NCI-H2196 treated with DMSO at 0.1 percent for 48 hours (cell line): ENCODE results near the gene SRD5A1.

Experiments used
- DNase-seq: peaks from one replicate; lab custom pipeline; 2025; ENCODE audit not compliant: unreplicated experiment; lab: John Stamatoyannopoulos, UW

The SRD5A1 gene

GRCh38 chr5:6603643-6604042 lies 29.6 kb upstream of the SRD5A1 start:
- peak; percentile 16 for DNase-seq

DNA sequence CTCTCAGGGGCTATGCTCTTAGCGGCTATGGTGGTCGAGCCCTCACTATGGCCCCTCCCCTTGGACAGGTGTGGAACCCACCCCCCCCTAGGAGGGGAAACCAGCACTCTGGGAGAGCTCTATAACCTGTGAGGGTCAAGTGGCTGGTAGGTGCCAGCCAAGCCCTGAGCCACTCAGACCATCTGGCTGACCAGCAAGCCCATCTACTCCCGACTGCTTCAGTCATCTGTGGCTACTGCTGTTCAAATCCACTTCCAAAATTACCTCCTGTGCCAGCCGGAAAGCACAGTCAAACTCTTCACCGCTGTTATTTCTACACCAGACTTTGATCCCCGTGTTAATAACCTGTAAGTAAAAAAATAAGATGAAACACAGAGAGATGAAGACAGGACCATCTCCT lies 28.9 kb upstream of the SRD5A1 start:
- no peak for DNase-seq

DNA sequence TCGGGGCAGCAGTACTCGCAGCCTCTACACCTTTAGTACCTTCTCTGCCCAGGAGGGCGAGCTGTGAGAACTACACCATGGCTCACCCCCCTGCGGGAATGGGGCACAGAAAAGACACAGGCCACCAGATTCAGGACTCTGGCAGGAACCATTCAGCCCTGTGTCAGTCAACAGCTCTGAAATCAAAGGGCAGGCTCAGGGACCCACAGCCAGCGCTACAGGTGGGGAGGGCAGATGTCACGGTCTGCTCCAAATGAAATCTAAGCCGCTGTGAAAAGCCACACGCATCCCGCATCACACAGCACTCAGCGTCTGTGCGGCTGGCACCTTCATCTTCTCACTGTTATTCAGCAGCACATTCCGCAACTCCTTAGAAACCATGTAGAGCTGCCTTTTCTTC lies 28.3 kb upstream of the SRD5A1 start:
- no peak for DNase-seq

DNA sequence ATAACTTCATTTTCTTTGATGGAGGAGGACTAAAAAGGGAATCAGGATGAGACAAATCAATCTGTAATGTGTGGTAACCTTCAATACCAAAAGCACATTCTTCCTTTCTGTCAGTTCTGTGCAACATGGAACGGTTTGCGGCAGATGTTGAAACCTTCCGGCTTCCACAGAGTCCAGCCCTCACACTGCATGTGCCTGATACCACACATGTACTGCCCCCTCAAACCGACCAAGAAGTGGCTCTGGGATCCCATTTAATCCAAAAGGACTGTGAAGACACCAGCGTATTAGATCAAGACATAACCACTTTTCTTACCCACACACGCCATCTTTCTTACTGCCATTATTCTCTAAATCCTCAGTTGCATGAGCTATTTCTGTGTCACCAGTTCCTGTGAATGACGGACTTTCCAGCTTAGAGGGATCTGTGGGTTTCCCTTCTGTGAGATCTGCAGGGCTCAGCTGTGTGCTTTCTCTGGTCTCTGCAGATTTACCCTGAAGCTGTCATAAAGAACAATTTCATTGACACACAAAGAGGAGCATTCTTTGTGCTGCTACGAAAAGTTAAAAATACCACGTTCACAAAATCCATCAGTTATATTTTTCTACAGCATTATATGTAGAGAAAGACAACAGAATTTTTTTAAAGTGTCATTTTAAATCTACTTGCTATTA lies 26.2 kb upstream of the SRD5A1 start:
- no peak for DNase-seq

DNA sequence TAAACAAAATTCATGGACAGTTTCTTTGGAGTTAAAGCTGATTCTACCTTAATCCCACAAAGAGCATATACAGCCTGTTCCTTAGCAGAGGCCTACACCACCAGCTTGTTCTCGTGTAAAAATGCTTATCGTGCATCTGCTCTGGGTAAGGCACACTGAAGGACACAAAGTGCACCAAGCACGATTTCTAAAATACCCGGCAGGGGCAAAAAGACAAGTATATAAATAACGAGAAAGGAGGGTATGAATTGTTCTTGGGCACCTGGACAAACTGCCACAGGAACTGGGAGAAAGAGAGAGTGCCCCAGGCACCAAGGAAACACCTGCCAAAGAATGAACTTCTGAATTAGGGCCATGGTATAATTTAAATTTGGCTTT lies 25.7 kb upstream of the SRD5A1 start:
- DNase-seq, result no peak

- no peak for DNase-seq
These were observed 25.2 kb upstream of the SRD5A1 start for GRCh38 chr5:6608016-6608415.

- no peak for DNase-seq
These were observed 21.6 kb upstream of the SRD5A1 start for GRCh38 chr5:6611334-6612256.

DNA sequence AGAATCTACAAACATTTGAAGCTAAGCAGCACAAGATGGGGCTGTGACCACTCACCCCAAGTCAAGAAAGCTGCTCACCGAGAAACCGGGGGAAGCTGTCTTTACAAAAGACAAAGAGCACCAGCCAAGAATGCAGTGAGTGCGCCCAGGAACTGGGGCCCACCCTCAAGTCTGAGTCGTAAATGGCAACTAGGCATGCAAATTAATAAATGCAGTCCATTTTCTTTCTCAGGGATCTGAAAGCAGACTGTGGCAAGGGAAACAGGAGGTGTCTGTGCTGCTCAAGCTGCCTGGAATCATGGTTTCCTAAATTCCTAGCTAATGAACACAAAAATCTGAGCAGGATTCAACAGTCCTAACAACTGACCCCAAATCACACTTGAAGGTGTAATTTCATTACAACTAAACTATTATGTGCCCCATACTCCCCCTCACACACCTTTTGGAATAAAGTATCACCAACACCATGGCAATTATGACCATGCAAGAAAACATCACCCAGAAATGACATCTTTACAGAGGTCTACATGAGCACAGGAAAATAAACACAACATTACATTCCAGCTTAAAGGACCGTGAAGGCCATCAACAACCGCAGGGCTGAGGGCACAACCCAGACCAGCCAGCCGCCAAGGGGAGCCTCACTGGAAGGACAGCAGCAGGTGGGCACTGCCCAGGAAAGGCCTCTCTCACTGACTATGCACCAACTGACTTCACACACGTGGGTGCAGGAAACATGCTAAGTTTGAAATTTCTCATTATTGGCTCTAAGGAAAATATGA lies 18.0 kb upstream of the SRD5A1 start:
- DNase-seq, result no peak

DNA sequence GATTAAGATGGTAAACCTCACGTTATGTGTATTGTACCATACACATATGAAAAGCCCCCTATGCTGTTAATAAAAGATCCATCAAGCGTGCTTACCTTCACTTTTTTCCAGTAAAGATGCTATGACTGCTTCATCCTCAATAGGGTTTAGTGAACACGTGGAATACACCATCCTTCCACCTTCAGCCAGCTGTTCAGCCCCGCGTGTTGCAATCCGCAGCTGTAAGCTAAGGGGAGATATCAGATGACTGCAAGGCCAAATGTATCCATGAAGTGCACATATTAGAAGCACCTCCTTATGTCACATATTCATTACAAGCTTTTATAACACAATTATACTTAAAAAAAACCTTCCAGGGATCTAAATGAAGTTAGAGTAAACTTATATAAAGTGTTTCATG lies 16.6 kb upstream of the SRD5A1 start:
- no peak for DNase-seq

- no peak for DNase-seq
These were observed 10.0 kb upstream of the SRD5A1 start for GRCh38 chr5:6623228-6623627.

DNA sequence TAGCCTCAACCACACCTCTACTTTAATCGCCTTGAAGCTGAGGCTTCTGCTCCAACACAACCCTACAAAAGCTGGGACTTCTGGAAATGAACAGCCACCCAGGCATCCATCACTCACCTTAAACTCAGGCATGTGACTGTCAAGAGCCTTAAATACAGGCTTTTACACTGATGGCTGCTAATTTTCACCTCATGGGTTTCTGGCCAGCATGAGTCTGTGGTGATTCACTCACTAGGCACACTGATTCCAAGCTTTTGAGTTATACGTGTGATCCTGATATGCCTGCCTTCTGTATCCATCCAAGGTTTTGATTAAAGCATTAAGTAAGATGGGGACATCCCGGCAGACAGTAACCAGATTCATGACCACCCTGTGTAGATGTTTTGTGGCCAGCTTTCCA lies 9.3 kb upstream of the SRD5A1 start:
- DNase-seq, result no peak

DNA sequence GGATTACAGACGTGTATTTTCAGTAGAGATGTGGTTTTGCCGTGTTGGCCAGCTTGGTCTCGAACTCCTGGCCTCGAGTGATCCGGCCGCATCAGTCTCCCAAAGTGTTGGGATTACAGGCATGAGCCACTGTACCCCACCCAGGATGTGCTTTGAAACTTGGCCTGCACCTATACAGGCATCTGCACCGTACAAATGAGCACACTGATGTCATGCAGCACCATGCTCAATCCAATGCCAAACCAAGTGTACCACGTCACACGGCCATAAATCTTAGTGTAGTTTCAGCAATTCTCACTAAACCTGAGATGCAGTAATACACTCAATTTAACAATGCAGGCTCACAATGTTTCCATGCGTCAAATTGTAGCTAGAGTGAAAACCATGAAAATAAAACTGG lies 6.7 kb upstream of the SRD5A1 start:
- DNase-seq, result no peak

DNA sequence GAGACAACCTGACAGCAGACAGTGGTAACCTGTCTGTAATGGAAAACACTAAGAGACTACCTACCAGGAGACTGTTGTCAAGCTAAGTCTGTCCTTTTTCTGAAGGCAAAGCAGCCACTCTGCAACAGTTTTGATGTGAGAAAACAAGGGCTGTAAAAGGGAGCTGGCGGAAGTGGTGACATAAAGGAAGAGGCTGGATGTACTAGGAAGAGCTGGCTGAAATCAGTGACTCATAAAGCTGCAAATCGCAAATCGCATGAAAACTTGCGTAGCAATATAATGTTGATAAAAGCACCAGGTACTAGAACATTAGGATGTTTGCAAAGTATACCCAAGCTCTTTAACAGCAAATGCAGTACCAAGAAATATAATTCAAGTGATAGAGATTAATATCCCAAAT lies 1.8 kb upstream of the SRD5A1 start:
- DNase-seq, result no peak

- no peak for DNase-seq
These were observed 834 bp upstream of the SRD5A1 start for GRCh38 chr5:6632324-6632887.

DNA sequence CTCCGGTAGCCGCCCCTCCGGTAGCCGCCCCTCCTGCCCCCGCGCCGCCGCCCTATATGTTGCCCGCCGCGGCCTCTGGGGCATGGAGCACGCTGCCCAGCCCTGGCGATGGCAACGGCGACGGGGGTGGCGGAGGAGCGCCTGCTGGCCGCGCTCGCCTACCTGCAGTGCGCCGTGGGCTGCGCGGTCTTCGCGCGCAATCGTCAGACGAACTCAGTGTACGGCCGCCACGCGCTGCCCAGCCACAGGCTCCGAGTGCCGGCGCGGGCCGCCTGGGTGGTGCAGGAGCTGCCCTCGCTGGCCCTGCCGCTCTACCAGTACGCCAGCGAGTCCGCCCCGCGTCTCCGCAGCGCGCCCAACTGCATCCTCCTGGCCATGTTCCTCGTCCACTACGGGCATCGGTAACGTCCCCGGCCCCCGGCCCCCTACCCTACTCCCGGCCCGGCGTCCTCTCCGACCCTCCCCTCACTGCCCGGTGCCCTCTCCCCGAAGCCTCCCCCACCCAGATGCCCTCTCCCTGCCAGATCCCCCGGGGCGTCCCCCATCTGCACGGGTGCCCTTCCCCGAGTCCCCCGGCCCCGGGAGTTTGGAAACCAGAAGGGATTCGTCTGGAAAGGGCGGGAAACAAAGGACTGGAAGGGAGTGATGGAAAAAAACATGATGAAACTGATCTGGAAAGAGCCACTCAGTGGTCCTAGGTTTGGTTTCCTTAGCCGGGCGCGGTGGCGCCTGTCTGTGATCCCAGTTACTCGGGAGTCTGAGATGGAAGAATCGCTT lies 417 bp downstream of the SRD5A1 start:
- no peak for DNase-seq

GRCh38 chr5:6634306-6634705 lies 1.1 kb downstream of the SRD5A1 start:
- no peak for DNase-seq

DNA sequence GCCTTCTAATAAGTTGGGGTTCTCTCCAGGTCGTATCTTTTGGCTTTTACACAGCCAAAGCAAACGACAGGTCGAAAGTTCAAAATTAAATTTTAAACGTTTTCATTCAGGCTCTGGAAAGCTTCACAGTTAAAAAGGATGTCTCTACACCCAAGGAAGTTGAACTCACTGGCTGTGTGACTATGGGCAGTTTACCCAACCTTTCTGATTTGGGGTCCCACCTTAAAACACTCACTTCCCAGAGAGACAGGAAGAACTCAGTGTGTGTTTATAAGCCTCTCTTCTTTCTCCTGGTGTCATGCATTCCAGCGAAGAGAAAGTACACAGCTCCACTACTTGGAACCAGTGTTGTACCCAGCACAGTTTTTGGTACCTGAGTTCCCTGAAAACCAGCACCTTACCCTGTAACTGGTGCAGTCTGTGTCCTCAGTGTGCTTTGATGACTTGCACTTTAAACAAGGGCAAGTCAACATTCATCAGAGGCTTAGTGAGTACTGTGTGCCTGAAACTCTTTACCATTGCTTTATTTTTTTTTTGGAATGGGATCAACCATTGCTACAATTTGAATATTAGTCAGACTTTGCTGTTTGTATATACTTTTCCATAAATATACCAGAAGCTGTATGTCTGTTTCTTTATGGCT lies 1.7 kb downstream of the SRD5A1 start:
- no peak for DNase-seq

- DNase-seq, result peak; percentile 67
These were observed 3.1 kb downstream of the SRD5A1 start for GRCh38 chr5:6636293-6636692.

GRCh38 chr5:6637022-6637421 lies 3.8 kb downstream of the SRD5A1 start:
- no peak for DNase-seq

DNA sequence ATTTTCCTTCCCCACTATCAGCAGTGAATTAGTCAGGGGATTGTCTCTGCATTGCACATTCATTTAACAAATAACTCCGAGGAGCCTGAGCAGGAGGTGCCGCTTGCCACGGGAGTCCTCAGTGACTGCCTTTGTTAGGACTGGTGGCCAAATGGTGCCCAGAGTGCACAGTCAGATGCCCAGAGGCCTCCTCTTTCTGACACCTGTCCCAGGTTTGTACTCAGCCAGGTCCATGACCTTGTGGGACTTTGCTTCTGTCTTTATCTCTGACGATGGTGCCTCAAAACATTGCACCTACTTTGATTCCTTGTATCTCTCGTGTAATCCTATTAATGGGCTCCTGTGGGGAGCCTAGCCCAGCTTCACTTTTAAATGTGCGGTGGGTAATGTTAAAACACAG lies 4.3 kb downstream of the SRD5A1 start:
- DNase-seq, result no peak
